Measurements from ENCODE around the gene PDXK. TPM values are rescaled to one million over a fixed set of nuclear protein-coding genes. Genes with fewer than 3 reads are reported as not detected.

PDXK gene
- total and polyA plus RNA-seq, 9 of the 15 experiments (the other 6 are each of a cell fraction or from before 2014, with no cell fraction given): 5.6 to 162 (median 76.5) TPM

DNA sequence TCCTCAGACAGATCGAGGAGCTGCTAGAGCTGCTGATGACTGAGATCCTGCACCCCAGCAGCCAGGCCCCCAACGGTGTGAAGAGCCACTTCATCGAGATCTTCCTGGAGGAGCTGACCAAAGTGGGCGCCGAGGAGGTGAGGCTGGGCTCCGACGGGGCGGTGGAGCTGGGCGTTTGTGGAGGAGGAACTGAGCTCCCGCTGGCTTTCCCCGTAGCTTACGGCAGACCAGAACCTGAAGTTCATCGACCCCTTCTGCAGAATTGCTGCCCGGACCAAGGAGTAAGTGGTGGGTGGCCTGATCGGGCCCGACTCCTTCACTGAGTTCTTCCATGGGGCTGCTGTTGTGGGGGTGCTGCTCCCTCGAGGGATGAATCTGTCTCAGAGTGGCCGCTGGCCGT lies 78.5 kb downstream of the PDXK start:
- POLR2A ChIA-PET: interaction anchor here (0.7 kb wide), 1 partner anchor 11 kb away, joined by 3 read pairs; no protein-coding TSS in a partner anchor
- H3K79me2 ChIP-seq (ENCODE audit: control insufficient read depth, insufficient read depth, low read length): peaks cover 39% of the 10 kb centered on the region
- H3K9me1 ChIP-seq (ENCODE audit: control insufficient read depth, insufficient read depth, low read length): peaks cover 4% of the 10 kb centered on the region
- FAIRE-seq: no peak
- no TSS peak for BruUV-seq (replicated peaks)
- WGBS (ENCODE audit: insufficient coverage, low coverage, missing lambda C conversion rate): 90% methylated on average over 19 of the region's 19 CpGs
- intact Hi-C loops (cut with micrococcal nuclease) (no loop called here), in situ Hi-C loops (cut with MboI) (loop anchor here (25.0 kb wide), 1 partner anchor 340 kb away; the partner anchor contains the start of gene GATD3)
- CTCF ChIA-PET (ENCODE audit: low intra/inter-chr PET ratio): no interaction called here
- H3K27ac ChIP-seq (ENCODE audit: extremely low read depth, low read depth, low read length): no peak overlapping the region
- peaks cover 12% of the 10 kb centered on the region for H4K20me1 ChIP-seq (replicated peaks; ENCODE audit: control insufficient read depth, insufficient read depth, low read length)
- H3K4me2 ChIP-seq (ENCODE audit: insufficient read depth, low read length): no peak overlapping the region
- peaks cover 100% of the 10 kb centered on the region for H3K36me3 ChIP-seq (ENCODE audit: control insufficient read depth, insufficient read depth, low read length)
- ATAC-seq: no peak
- H3K27me3 ChIP-seq (ENCODE audit: control insufficient read depth in 2 of 2, insufficient read depth in 2 of 2, low read length in 2 of 2): no peaks in the 10 kb centered on the region
- no peak for TF ChIP-seq BCL6 (CRISPR knock-in tag; IDR thresholded peaks at IDR 0.05)
- TF ChIP-seq RBFOX2 (IDR thresholded peaks at IDR 0.05; ENCODE audit: low read depth, low read length): peak; percentile 44
- H2AFZ ChIP-seq (ENCODE audit: low read depth, low read length): no peak overlapping the region
- H3K4me1 ChIP-seq (replicated peaks in 1 of 2; ENCODE audit: control insufficient read depth in 2 of 2, insufficient read depth in 2 of 2, low read length in 2 of 2): peaks cover 0 to 19% of the 10 kb centered on the region in 2 experiments; a peak in 1 of 5 replicates
- no peaks in the 10 kb centered on the region for H3K9me3 ChIP-seq (replicated peaks; ENCODE audit: control insufficient read depth, insufficient read depth, low read depth, low read length)
- no peak overlapping the region; a peak in 1 of 4 replicates for H3K9ac ChIP-seq (ENCODE audit: insufficient read depth in 1 of 2, low read depth in 2 of 2, low read length in 2 of 2)
- DNase-seq (ENCODE audit: extremely low read depth in 1 of 4, low spot score in 3 of 4): no peak
- H3K4me3 ChIP-seq: no peak overlapping the region

DNA sequence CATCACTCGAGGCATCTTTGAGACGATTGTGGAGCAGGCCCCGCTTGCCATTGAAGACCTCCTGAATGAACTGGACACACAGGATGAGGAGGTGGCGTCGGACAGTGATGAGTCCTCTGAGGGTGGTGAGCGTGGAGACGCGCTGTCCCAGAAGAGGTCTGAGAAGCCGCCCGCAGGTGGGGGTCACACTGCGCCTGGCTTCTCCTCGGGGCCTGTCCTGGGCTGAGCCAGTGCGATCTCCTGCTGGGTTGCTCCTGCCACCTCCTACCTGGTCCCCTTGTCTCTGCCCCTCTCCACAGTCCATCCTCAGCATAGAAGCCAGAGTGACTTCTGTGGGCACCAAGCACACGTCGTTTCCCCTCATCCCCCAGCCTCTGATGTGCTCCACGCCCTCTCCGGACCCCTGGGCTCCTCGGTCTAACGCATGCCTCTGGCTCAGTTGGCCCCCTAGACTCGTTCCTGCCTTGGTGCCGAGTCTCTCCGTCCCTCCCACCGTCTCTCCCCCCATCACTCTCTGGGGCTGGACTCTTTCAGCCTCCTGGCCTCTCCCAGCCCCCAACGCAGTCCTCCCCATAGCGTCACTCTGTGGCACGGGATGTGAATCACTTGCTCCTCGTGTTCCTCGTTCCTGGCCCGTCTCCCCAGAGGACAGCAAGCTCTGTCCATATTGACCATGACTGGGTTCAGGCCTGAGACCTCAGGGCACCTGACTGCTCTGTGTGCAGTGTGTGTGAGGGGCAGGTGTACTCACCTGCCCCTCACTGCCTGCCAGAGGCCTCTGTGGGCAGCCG lies 79.2 kb downstream of the PDXK start:
- Histone ChIP-seq H3K36me3 (ENCODE audit: control insufficient read depth, insufficient read depth, low read length) (peaks cover 100% of the 10 kb centered on the region), H3K9me1 (ENCODE audit: control insufficient read depth, insufficient read depth, low read length) (no peaks in the 10 kb centered on the region), H3K4me3 (no peak overlapping the region), H3K27me3 (ENCODE audit: control insufficient read depth in 2 of 2, insufficient read depth in 2 of 2, low read length in 2 of 2) (no peaks in the 10 kb centered on the region), H3K79me2 (ENCODE audit: control insufficient read depth, insufficient read depth, low read length) (peaks cover 32% of the 10 kb centered on the region), H3K4me1 (replicated peaks in 1 of 2; ENCODE audit: control insufficient read depth in 2 of 2, insufficient read depth in 2 of 2, low read length in 2 of 2) (peaks cover 0 to 26% of the 10 kb centered on the region in 2 experiments; a peak in 1 of 5 replicates), H4K20me1 (replicated peaks; ENCODE audit: control insufficient read depth, insufficient read depth, low read length) (peaks cover 9% of the 10 kb centered on the region), H3K9ac (ENCODE audit: insufficient read depth in 1 of 2, low read depth in 2 of 2, low read length in 2 of 2) (peak overlapping the region in 1 of 2 experiments; percentile 47; a peak in 1 of 4 replicates), H2AFZ (ENCODE audit: low read depth, low read length) (no peak overlapping the region), H3K27ac (ENCODE audit: extremely low read depth, low read depth, low read length) (no peak overlapping the region), H3K9me3 (replicated peaks; ENCODE audit: control insufficient read depth, insufficient read depth, low read depth, low read length) (no peaks in the 10 kb centered on the region), H3K4me2 (ENCODE audit: insufficient read depth, low read length) (no peak overlapping the region)
- intact Hi-C loops (cut with micrococcal nuclease) (no loop called here), in situ Hi-C loops (cut with MboI) (loop anchor here (25.0 kb wide), 1 partner anchor 339 kb away; the partner anchor contains the start of gene GATD3)
- DNase-seq (ENCODE audit: extremely low read depth in 1 of 4, low spot score in 3 of 4) (no peak), ATAC-seq (no peak), FAIRE-seq (no peak)
- TF ChIP-seq RBFOX2 (IDR thresholded peaks at IDR 0.05; ENCODE audit: low read depth, low read length) (peak; percentile 41; the same call in 1 of the 2 replicates), ELF4 (CRISPR knock-in tag; IDR thresholded peaks at IDR 0.05) (no peak), CBX8 (IDR thresholded peaks at IDR 0.05; ENCODE audit: borderline replicate concordance, extremely low read depth, low read depth, low read length, poor library complexity, severe bottlenecking) (no peak), POLR2A (conservative IDR thresholded peaks at IDR 0.05) (0 out of 2 replicates have a peak, but pooled peaks have one; percentile 31), ETV6 (IDR thresholded peaks at IDR 0.05; ENCODE audit: borderline replicate concordance in 1 of 2, low read depth in 2 of 2, low read length in 1 of 2) (no peak), ETV6 (CRISPR knock-in tag; IDR thresholded peaks at IDR 0.05; ENCODE audit: borderline replicate concordance) (no peak), POLR2AphosphoS5 (IDR thresholded peaks at IDR 0.05; ENCODE audit: control insufficient read depth, insufficient read depth, low read depth, low read length) (0 out of 2 replicates have a peak, but pooled peaks have one; percentile 13), POLR2G (IDR thresholded peaks at IDR 0.05; ENCODE audit: low read depth, low read length) (peak; percentile 58), MEF2D (tag; conservative IDR thresholded peaks at IDR 0.05; ENCODE audit: low read depth) (no peak)
- ChIA-PET POLR2A (interaction anchor here (0.6 to 1.6 kb wide), 5 partner anchors 9 to 95 kb away, joined by 3 to 7 read pairs (median 3); partner anchors contain the start of gene RRP1), CTCF (ENCODE audit: low intra/inter-chr PET ratio) (no interaction called here)
- WGBS (ENCODE audit: insufficient coverage, low coverage, missing lambda C conversion rate): 95% methylated on average over 29 of the region's 30 CpGs
- no TSS peak for BruUV-seq (replicated peaks)

Measured in K562 (cell line).